Activated naive CD4-positive, alpha-beta T cell treated with anti-CD3 and anti-CD28 coated beads, Interleukin-2, amount 10 ng/mL, durations not matched to agents 7 days and 5 days (primary cell): ENCODE data around the gene TTC23.

Experiments
- CTCF ChIA-PET: fragments of 350-600 bp; sonication (Branson Sonifier 250); formaldehyde crosslinking; loops from one replicate; lab custom pipeline; 2021; ENCODE audit warnings: antibody characterized with exemption; lab: Charles Lee
- DNase-seq: peaks from one replicate; pipeline ENCODE4 v3.0.0-alpha.2; 2020
- H3K27ac Mint-ChIP-seq: one replicate; pipeline ENCODE4 v1.8.0; 2021; ENCODE audit warnings: mild to moderate bottlenecking, moderate library complexity, mixed read lengths
- H3K27me3 Mint-ChIP-seq: one replicate; pipeline ENCODE4 v1.8.0; 2021; ENCODE audit warnings: mild to moderate bottlenecking, mixed read lengths
- H3K36me3 Mint-ChIP-seq: one replicate; pipeline ENCODE4 v1.8.0; 2021; ENCODE audit warnings: mixed read lengths
- H3K4me1 Mint-ChIP-seq: one replicate; pipeline ENCODE4 v1.8.0; 2021; ENCODE audit warnings: mixed read lengths
- H3K4me3 Mint-ChIP-seq: one replicate; pipeline ENCODE4 v1.8.0; 2021; ENCODE audit warnings: mild to moderate bottlenecking, moderate library complexity, mixed read lengths
- H3K9me3 Mint-ChIP-seq: one replicate; pipeline ENCODE4 v1.8.0; 2021; ENCODE audit warnings: mixed read lengths

The TTC23 gene

GRCh38 chr15:99265541-99266070 lies 16.2 kb upstream of the TTC23 start:
- no peak overlapping the region for H3K27ac Mint-ChIP-seq
- peaks cover 5% of the 10 kb centered on the region for H3K36me3 Mint-ChIP-seq
- H3K27me3 Mint-ChIP-seq: no peaks in the 10 kb centered on the region
- CTCF ChIA-PET: no interaction called here
- peaks cover 17% of the 10 kb centered on the region for H3K4me1 Mint-ChIP-seq
- no peaks in the 10 kb centered on the region for H3K9me3 Mint-ChIP-seq
- H3K4me3 Mint-ChIP-seq: no peak overlapping the region
- DNase-seq: no peak

- CTCF ChIA-PET: interaction anchor here (0.8 to 3.7 kb wide), 4 partner anchors 9 to 440 kb away, joined by 3 to 26 read pairs (median 4); no protein-coding TSS in a partner anchor
- no peaks in the 10 kb centered on the region for H3K9me3 Mint-ChIP-seq
Observed at GRCh38 chr15:99264125-99264524, 14.7 kb upstream of the TTC23 start.

GRCh38 chr15:99257107-99257750 lies 7.8 kb upstream of the TTC23 start:
- peaks cover 26% of the 10 kb centered on the region for H3K36me3 Mint-ChIP-seq
- no peak overlapping the region for H3K27ac Mint-ChIP-seq
- CTCF ChIA-PET: no interaction called here
- peaks cover 19% of the 10 kb centered on the region for H3K4me1 Mint-ChIP-seq
- no peaks in the 10 kb centered on the region for H3K27me3 Mint-ChIP-seq
- no peak overlapping the region for H3K4me3 Mint-ChIP-seq
- no peak for DNase-seq
- H3K9me3 Mint-ChIP-seq: no peaks in the 10 kb centered on the region

More at GRCh38 chr15:99264125-99264524, 14.7 kb upstream of the TTC23 start:
- DNase-seq: no peak
- H3K27ac Mint-ChIP-seq: peak overlapping the region; percentile 33
- peaks cover 5% of the 10 kb centered on the region for H3K36me3 Mint-ChIP-seq
- peaks cover 17% of the 10 kb centered on the region for H3K4me1 Mint-ChIP-seq
- H3K4me3 Mint-ChIP-seq: no peak overlapping the region
- H3K27me3 Mint-ChIP-seq: no peaks in the 10 kb centered on the region

GRCh38 chr15:99253381-99254090 lies 4.2 kb upstream of the TTC23 start:
- Mint-ChIP-seq H3K9me3 (peaks cover 5% of the 10 kb centered on the region), H3K4me1 (peaks cover 31% of the 10 kb centered on the region), H3K36me3 (peaks cover 29% of the 10 kb centered on the region), H3K27me3 (no peaks in the 10 kb centered on the region), H3K4me3 (no peak overlapping the region), H3K27ac (peak overlapping the region; percentile 2)
- CTCF ChIA-PET: interaction anchor here (0.9 to 2.1 kb wide), 6 partner anchors 11 to 451 kb away, joined by 3 to 13 read pairs (median 4); no protein-coding TSS in a partner anchor
- no peak for DNase-seq

GRCh38 chr15:99252326-99252725 lies 2.9 kb upstream of the TTC23 start:
- CTCF ChIA-PET: no interaction called here
- no peaks in the 10 kb centered on the region for H3K27me3 Mint-ChIP-seq

GRCh38 chr15:99250857-99251841 lies 1.8 kb upstream of the TTC23 start, which contains the start of gene LRRC28:
TSS of gene LRRC28 (plus strand) at chr15:99251481. CDS start at chr15:99255958, 4,477 bp downstream.
- peaks cover 5% of the 10 kb centered on the region for H3K9me3 Mint-ChIP-seq
- H3K27me3 Mint-ChIP-seq: no peaks in the 10 kb centered on the region
- peak within 1 kb of the TSS; percentile 88 for H3K27ac Mint-ChIP-seq
- peaks cover 31% of the 10 kb centered on the region for H3K4me1 Mint-ChIP-seq
- CTCF ChIA-PET: no interaction called here
- peak within 1 kb of the TSS; percentile 87 for H3K4me3 Mint-ChIP-seq
- H3K36me3 Mint-ChIP-seq: peaks cover 15% of the 10 kb centered on the region
- DNase-seq: peak; percentile 98

More at GRCh38 chr15:99252326-99252725, 2.9 kb upstream of the TTC23 start:
- H3K9me3 Mint-ChIP-seq: peaks cover 5% of the 10 kb centered on the region
- DNase-seq: no peak
- H3K36me3 Mint-ChIP-seq: peaks cover 20% of the 10 kb centered on the region
- H3K27ac Mint-ChIP-seq: peak overlapping the region; percentile 81
- peak overlapping the region; percentile 87 for H3K4me3 Mint-ChIP-seq
- peaks cover 31% of the 10 kb centered on the region for H3K4me1 Mint-ChIP-seq

GRCh38 chr15:99250494-99250856 lies 1.1 kb upstream of the TTC23 start:
- Mint-ChIP-seq H3K4me1 (peaks cover 31% of the 10 kb centered on the region), H3K4me3 (peak overlapping the region; percentile 87), H3K27me3 (no peaks in the 10 kb centered on the region), H3K27ac (peak overlapping the region; percentile 88), H3K9me3 (peaks cover 5% of the 10 kb centered on the region), H3K36me3 (peaks cover 12% of the 10 kb centered on the region)
- no peak for DNase-seq
- CTCF ChIA-PET: no interaction called here

- Mint-ChIP-seq H3K4me3 (no peak overlapping the region), H3K36me3 (peaks cover 12% of the 10 kb centered on the region), H3K4me1 (peaks cover 31% of the 10 kb centered on the region), H3K9me3 (peaks cover 5% of the 10 kb centered on the region), H3K27me3 (no peaks in the 10 kb centered on the region), H3K27ac (no peak overlapping the region)
- CTCF ChIA-PET: no interaction called here
- DNase-seq: no peak
Observed at GRCh38 chr15:99250001-99250400, 620 bp upstream of the TTC23 start.

GRCh38 chr15:99248000-99248715 lies 1.2 kb downstream of the TTC23 start:
- H3K36me3 Mint-ChIP-seq: peaks cover 6% of the 10 kb centered on the region
- no peaks in the 10 kb centered on the region for H3K27me3 Mint-ChIP-seq
- no peak for DNase-seq
- no peak overlapping the region for H3K4me3 Mint-ChIP-seq
- H3K27ac Mint-ChIP-seq: no peak overlapping the region
- CTCF ChIA-PET: no interaction called here
- H3K9me3 Mint-ChIP-seq: peaks cover 5% of the 10 kb centered on the region
- H3K4me1 Mint-ChIP-seq: peaks cover 21% of the 10 kb centered on the region

- CTCF ChIA-PET: no interaction called here
- H3K4me3 Mint-ChIP-seq: no peak overlapping the region
- DNase-seq: no peak
- H3K9me3 Mint-ChIP-seq: peaks cover 5% of the 10 kb centered on the region
- H3K36me3 Mint-ChIP-seq: peaks cover 6% of the 10 kb centered on the region
- no peaks in the 10 kb centered on the region for H3K27me3 Mint-ChIP-seq
- peaks cover 10% of the 10 kb centered on the region for H3K4me1 Mint-ChIP-seq
- H3K27ac Mint-ChIP-seq: no peak overlapping the region
Observed at GRCh38 chr15:99247062-99247461, 2.3 kb downstream of the TTC23 start.

- CTCF ChIA-PET: no interaction called here
- Mint-ChIP-seq H3K9me3 (no peaks in the 10 kb centered on the region), H3K36me3 (no peaks in the 10 kb centered on the region), H3K27me3 (no peaks in the 10 kb centered on the region), H3K4me1 (no peaks in the 10 kb centered on the region), H3K27ac (no peak overlapping the region), H3K4me3 (no peak overlapping the region)
- DNase-seq: no peak
Observed at GRCh38 chr15:99244306-99244705, 5.1 kb downstream of the TTC23 start.

GRCh38 chr15:99241752-99242151 lies 7.6 kb downstream of the TTC23 start:
- H3K4me3 Mint-ChIP-seq: no peak overlapping the region
- no peaks in the 10 kb centered on the region for H3K9me3 Mint-ChIP-seq
- H3K4me1 Mint-ChIP-seq: no peaks in the 10 kb centered on the region
- H3K27ac Mint-ChIP-seq: no peak overlapping the region
- DNase-seq: no peak
- CTCF ChIA-PET: interaction anchor here (0.8 kb wide), 1 partner anchor 136 kb away, joined by 3 read pairs; the partner anchor contains the start of gene SYNM
- no peaks in the 10 kb centered on the region for H3K36me3 Mint-ChIP-seq
- H3K27me3 Mint-ChIP-seq: no peaks in the 10 kb centered on the region

GRCh38 chr15:99239545-99240198 lies 9.7 kb downstream of the TTC23 start:
- Mint-ChIP-seq H3K36me3 (no peaks in the 10 kb centered on the region), H3K27me3 (no peaks in the 10 kb centered on the region), H3K4me3 (no peak overlapping the region), H3K9me3 (no peaks in the 10 kb centered on the region), H3K27ac (no peak overlapping the region), H3K4me1 (no peaks in the 10 kb centered on the region)
- CTCF ChIA-PET: interaction anchor here (1.1 kb wide), 2 partner anchors 25 to 26 kb away, joined by 3 read pairs; no protein-coding TSS in a partner anchor
- no peak for DNase-seq
